ENCODE results near the gene DOHH. TPM values are rescaled to one million over a fixed set of nuclear protein-coding genes. Genes with fewer than 3 reads are reported as not detected.

DOHH gene
- total RNA-seq, 4 donors from 2014 or later: 11.7 to 28.1 (median 13.0) TPM

DNA sequence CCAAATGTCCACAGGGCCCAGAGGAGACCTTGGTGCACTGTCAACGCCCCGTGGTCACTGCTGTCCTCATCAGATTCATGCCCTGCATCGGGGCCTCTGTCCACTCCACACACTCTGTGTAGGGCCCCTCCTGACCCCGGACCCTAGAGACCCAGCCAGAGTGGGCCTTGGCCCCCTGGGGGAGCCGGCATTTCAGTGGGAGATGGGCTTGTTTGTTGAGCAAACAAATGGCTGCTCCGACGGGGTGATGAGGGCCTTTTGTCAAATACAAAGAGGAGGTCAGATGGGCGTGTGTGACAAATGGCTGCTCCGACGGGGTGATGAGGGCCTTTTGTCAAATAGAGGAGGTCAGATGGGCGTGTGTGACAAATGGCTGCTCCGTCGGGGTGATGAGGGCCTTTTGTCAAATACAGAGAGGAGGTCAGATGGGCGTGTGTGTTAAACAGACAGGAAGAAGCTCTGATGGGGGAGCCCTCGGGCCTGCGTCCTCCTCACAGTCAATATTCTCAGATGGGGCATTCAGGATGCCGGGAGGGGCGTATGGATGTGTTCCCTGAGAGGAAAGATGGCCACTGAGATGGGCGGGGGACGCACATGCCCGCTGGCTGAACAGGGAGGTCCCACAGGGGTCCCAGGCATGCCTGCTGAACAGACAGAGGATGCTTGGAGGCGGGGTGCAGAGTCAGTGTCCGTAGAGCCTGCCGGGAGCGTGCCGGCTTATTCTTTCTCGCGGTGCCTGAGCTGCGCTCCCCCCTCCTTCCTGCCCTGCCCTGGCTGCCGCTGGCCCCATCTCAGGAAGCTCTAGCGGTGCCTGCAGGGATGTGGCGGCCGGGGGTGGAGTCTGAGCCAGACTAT is 56.4 kb downstream of the DOHH start:
- ATAC-seq (ENCODE audit: low FRiP score) (no peak), DNase-seq (ENCODE audit: low spot score) (no peak)
- TF ChIP-seq, protein P1, sequence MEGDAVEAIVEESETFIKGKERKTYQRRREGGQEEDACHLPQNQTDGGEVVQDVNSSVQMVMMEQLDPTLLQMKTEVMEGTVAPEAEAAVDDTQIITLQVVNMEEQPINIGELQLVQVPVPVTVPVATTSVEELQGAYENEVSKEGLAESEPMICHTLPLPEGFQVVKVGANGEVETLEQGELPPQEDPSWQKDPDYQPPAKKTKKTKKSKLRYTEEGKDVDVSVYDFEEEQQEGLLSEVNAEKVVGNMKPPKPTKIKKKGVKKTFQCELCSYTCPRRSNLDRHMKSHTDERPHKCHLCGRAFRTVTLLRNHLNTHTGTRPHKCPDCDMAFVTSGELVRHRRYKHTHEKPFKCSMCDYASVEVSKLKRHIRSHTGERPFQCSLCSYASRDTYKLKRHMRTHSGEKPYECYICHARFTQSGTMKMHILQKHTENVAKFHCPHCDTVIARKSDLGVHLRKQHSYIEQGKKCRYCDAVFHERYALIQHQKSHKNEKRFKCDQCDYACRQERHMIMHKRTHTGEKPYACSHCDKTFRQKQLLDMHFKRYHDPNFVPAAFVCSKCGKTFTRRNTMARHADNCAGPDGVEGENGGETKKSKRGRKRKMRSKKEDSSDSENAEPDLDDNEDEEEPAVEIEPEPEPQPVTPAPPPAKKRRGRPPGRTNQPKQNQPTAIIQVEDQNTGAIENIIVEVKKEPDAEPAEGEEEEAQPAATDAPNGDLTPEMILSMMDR (IDR thresholded peaks at IDR 0.05): no peak

DNA sequence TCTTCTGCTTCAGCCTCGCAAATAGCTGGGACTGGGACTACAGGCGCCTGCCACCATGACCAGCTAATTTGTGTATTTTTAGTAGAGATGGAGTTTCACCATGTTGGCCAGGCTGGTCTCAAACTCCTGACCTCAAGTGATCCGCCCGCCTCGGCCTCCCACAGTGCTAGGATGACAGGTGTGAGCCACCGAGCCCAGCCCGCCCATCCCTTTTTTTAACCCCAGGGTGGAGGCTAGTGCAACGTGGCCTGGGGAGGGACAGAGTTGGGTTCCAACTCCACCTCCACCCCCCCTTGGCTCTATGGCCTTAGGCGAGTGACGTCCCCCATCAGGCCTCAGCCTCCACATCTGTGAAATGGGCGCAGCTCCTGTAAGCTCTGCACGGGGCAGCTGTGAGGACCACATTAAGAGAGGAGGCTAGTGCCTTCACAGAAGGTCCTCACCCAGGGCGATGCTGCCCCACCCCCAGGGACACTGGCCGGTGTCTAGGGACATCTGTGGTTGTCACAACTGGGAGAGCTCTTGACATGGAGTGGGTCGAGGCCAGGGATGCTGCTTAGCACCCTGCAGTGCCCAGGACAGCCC is 57.9 kb downstream of the DOHH start:
- ATAC-seq (ENCODE audit: low FRiP score): no peak
- no peak for DNase-seq (ENCODE audit: low spot score)
- TF ChIP-seq, protein P1 (IDR thresholded peaks at IDR 0.05): no peak

DNA sequence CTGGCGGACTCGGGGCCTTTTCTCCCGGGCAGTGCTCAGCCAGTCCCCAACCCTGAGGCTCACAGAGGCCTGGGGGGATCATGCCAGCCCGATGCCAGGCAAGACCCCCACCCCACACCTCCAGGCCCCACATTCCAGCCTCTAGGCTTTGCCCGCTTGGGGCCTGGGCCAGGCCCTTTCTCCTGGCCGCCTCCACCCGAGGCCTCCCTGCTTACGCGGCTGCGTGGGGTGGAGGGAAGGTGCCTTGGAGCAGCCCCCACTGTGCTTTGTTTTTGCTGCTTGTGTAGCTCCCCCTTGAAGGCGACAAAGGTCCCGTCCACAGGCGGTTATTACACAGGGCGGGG is 58.5 kb downstream of the DOHH start:
- ATAC-seq (ENCODE audit: low FRiP score) (no peak), DNase-seq (ENCODE audit: low spot score) (no peak)
- TF ChIP-seq, protein P1 (IDR thresholded peaks at IDR 0.05): no peak

DNA sequence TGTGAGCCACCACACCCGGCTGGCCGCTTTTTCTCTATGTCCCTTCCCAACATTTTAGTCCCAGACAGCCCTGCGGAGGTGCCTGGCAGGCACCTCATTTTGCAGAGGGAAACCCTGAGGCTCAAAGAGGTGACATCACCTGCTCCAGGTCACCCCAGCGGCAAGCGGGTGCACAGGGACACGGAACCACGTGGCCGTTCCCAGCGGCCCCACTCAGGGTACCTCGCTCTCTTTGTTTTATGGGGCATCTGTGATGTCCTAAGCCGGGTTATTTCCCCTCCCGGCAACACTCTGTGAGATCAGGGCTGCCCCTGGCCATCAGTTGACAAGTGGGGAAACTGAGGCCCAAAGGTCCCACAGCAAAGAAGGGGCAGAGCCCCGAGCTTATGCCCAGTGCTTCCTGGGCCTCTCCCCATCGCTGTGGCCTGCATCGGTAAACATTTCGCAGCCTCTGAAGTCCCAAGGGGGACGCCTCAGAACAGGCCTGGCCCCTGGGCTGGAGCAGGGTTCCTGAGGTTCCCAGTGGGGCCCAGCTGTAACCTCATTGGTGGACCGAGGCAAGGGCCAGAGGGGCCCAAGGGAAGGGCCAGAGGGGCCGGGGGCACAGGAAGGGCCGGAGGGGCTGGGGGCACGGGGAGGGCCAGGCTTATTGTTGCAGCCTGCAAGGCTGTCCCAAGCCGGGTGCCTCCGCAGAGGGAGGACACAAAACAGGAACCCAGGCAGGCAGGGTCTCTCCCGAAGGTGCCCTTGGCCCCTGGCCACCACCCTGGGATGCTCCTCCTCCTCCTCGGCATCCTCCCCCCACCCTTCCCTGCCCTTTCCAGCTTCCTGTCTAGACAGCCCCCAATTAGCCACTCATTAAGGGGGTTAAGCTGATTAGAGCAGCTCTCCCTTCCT is 59.1 kb downstream of the DOHH start:
- ATAC-seq (ENCODE audit: low FRiP score) (no peak), DNase-seq (ENCODE audit: low spot score) (no peak)
- TF ChIP-seq, protein P1 (IDR thresholded peaks at IDR 0.05): no peak

Small RNAs within 50 kb of the gene (small RNA-seq; reads per million reads assigned to genes)
- not detected for gene RF00212

Other genes with a start within 250 kb of the DOHH start
- gene NFIC, start 134.1 kb downstream of the DOHH start, total RNA-seq: 10 to 100 TPM; 55.7 to 84.5 (median 65.5) TPM
- not detected for gene SMIM24, start 20.1 kb downstream of the DOHH start, total RNA-seq
- not detected for gene SMIM44, start 17.2 kb downstream of the DOHH start, total RNA-seq
- gene FZR1, start 5.6 kb upstream of the DOHH start, total RNA-seq: 10 to 100 TPM; 10.0 to 33.1 (median 15.3) TPM
- gene TEKTIP1, start 38.5 kb upstream of the DOHH start, total RNA-seq: 1 to 10 TPM in 1 of 4 donors, not detected in 3; 1.4 TPM
- 100 to 1,000 TPM in 1 of 4 donors, 10 to 100 TPM in 3; 27.7 to 127 (median 53.3) TPM for gene MFSD12, start 56.9 kb upstream of the DOHH start, total RNA-seq
- gene HMG20B, start 72.3 kb upstream of the DOHH start, total RNA-seq: 10 to 100 TPM; 60.4 to 95.8 (median 66.5) TPM
- 1 to 10 TPM in 2 of 4 donors, under 1 TPM in 2; 0.56 to 3.0 (median 1.0) TPM for gene GIPC3, start 84.8 kb upstream of the DOHH start, total RNA-seq
- 1 to 10 TPM in 2 of 4 donors, under 1 TPM in 2; 0.65 to 1.8 (median 1.1) TPM for gene TBXA2R, start 106.2 kb upstream of the DOHH start, total RNA-seq
- 10 to 100 TPM; 14.4 to 31.1 (median 22.5) TPM for gene CACTIN, start 126.1 kb upstream of the DOHH start, total RNA-seq
- 10 to 100 TPM; 16.1 to 21.1 (median 17.4) TPM for gene PIP5K1C, start 199.8 kb upstream of the DOHH start, total RNA-seq
- 1 to 10 TPM in 1 of 4 donors, under 1 TPM in 2, not detected in 1; 0.60 to 1.2 (median 0.88) TPM for gene TJP3, start 207.7 kb upstream of the DOHH start, total RNA-seq

Data from omental fat pad (tissue), 4 donors.